Occipital lobe (tissue), 2 donors: ENCODE data around the gene RBM4B. TPM values are rescaled to one million over a fixed set of nuclear protein-coding genes. Genes with fewer than 3 reads are reported as not detected.
A peak's percentile ranks its signal among the peaks of the same experiment; 100 is the strongest.

ENCODE experiments used
- DNase-seq: peaks from one replicate; lab custom pipeline; 2025; lab: John Stamatoyannopoulos, UW
- total RNA-seq: library from RNA; depleted of rRNA; stranded (reverse); fragments of >200 nt; gene quantifications from one replicate; pipeline ENCODE4 v1.2.3, GENCODE V29; 2014

The RBM4B gene
- total RNA-seq, 1 donor from 2014 or later = 94.5 TPM

DNA sequence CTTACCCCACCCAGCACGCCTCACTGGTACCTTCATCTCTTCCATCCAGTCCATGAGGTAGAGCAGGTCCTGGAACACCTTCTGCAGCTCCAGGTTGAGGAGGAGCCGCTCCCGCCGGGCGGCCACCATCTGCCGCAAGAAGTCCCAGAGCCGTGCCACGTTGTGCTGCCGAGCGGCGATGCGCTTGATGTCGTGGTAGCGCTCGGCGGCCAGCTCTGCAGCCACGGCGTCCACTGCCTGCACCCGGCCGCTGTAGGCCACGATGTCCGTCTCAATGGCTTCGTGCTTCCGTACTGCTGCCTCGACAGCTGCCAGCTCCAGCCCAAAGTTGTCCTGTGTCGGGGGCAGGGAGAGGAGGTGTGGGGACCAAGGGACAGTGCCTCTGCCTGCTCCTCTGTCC is 29.8 kb upstream of the RBM4B start:
- DNase-seq = no peak

DNA sequence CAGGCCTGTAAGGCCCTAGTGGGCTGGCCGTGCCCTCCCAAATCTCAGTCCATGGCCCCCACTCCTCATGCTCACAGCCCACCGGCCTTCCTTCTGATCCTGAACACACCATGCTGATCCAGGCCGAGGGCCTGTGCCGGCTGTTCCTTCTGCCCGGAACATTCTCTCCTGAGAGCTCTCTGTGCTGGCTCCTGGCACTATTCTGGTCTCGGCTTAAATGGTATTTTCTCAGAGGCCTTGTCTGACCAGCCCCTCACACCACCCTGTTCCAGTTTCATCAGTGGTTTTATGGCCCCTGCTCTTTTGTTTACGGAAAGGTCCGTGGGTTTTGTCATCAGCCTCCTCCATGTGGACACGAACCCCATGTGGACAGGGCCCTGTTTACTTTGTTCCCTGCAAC is 29.3 kb upstream of the RBM4B start:
- DNase-seq = no peak

DNA sequence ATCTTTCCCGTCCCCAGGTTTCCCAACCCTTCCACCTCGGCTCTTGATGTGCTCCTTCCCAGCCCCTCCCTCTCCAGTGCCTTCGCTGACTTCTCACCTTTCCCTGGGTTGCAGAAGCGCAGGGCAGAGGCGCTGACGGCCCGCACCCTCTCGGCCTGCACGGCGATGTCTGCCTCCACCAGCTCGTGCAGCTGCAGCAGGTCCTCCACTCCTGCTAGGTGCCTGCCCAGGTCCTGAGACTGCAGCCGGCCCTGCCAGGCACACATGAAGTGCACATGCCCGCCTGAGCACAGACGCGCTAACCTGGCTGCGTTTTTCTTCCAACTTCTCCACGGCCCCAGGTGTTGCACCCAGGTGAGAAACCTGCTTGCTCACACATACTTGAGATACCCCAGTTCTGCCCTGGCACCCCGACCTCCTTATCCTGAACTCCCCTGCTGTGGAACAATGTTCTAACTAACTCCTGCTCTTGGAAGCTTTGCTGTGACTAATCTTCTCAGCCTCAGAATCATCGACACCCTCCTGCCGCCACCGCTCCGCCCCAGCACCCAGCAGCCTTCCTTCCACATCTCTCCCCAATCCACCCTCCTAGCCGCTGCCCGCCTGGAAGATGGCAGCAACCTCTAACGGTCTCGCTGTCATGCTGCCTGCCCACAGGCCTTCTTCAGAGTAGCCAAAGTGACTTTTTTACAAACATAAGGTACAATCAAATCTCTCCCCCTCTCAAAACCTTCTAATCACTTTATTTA is 28.1 kb upstream of the RBM4B start:
- DNase-seq = peak; percentile 38

DNA sequence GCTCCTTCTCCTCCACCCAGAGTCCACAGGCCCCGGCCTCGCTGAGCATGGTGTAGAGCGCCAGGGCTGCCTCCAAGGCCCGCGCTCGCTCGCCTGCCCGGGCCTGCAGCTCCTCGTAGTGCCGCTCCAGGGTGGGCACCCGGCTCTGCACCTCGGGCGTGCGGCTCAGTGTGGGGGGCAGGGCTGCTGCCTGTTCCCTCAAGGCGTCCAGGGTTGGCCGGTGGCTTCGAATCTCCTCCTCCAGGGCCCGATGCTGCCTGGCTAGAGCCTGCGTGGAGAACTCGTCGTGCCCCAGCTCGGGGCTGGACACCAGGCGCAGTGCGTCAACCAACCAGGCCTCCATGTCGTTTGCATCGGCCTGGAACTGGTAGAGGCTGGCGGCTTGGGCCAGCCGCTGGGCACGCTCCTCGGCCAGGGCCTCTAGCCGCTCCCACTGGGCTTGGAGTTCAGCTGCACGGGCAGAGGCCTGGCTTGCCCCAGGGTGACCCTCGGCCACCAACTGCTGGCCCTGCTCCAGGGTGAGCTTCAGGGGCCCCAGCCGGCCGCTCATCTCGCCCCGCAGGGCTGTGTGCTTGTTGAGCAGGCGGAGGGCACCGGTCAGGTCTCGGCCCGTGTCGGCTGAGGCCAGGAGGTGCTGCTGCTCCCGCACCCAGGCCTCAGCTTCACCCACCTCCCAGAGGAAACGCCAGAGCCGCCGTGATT is 27.1 kb upstream of the RBM4B start:
- no peak for DNase-seq

DNA sequence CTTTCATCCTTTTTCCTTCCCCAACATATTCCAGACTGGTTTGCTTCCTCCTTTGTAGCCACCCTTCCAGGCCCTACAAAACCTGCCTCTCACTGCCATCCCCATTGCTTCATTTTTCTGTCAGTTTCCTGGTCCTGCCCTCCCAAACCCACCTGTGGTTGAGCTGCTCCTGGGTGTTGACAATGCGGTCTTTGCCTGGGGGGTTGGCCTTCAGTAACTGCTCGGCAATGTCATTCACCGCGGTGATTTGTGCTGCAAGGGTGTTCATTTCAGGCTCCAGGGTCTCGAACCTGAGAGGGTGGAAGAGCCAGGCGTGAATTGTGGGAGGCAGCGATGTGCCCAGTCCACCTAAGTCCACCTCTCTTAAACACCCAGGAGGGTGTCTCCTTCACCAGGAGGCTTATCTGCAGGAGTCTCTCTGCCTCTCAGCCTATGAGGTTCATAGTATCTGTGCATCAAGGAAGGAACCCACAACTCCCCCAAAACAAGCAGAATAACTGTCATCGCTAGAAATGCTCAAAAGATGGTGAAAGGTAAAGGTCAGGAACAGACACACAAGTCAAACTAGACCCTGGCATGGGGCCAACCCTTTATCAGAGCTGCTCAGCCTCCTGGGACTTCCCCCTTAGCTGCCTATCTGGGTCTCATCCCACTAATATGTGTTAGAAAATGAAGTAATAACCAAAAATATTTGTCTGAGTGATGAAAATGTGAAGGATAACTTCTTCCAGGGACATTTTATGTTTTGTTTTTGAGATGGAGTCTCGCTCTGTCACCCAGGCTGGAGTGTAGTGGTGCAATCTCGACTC is 23.9 kb upstream of the RBM4B start:
- no peak for DNase-seq

DNA sequence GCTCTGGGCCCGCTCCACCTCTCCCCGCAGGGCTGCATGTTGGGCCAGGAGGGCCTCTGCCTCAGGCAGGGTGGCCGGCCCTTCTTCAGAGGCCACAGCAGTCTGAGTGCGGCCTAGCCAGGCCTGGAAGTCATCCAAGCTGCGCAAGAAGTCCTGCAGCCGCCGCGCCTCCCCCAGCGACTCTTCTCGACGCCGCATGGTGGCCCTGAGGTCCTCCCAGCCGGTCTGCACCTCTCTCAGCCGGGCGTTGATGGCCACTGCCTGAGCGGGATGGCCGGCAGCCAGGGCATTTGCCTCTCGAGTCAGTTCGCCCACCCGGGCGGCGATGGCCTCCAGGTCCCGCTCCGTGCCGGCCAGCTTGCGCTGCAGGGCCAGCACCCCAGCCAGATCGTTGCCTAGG is 23.1 kb upstream of the RBM4B start:
- DNase-seq = no peak

DNA sequence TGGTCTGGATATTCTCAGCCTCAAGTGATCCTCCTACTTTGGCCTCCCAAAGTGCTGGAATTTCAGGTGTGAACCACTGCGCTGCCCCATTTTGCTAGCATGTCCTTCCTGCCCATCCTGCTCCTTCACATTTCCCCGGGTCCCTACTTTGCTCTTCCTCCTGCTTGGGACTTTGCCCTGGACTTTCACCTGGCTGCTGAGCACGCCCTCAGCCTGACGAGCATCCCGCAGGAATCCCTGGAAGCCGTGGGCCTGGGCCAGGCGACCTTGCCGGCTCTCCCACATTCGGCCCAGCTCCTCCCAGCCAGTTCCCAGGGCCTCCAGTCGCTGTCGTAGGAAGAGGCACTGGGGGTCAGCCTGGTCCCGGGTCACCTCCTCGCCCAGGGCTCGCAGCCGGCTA is 22.6 kb upstream of the RBM4B start:
- no peak for DNase-seq

DNA sequence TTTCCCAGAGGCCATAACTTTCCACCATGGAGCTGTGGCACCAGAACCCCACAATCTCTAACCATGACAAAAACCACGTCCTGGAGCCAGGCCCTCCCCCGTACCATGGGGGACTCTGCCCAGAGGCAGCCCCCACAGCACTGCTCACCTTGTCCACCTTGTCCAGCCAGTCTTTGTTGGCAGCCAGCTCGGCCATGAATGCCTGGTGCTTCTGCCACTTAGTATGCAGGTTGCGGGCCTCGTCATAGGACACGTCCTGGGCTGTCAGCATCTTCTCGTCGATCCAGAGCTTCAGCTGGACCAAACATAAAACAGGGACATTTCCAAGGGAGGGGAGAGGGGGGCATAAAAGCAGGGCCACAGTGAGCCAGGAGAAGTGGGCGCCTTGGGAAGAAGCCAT is 20.8 kb upstream of the RBM4B start:
- DNase-seq = no peak

DNA sequence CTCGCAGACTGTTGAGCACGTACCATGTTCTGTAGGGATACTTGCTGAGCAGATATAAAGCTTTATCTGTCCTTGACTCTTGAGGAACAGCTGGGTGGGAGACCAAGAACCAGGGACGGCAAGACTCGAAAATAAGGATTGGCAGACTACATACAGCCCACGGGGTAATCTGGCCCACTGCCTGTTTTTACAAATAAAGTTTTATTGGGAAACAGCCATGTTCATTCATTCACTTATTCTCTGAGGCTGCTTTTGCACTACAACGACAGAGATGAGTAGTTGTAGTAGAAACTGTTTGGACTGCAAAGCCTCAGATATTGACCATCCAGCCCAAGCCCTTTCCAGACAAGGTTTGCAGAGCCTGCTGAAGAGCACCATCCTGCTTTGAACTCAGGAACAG is 20.3 kb upstream of the RBM4B start:
- DNase-seq = no peak

DNA sequence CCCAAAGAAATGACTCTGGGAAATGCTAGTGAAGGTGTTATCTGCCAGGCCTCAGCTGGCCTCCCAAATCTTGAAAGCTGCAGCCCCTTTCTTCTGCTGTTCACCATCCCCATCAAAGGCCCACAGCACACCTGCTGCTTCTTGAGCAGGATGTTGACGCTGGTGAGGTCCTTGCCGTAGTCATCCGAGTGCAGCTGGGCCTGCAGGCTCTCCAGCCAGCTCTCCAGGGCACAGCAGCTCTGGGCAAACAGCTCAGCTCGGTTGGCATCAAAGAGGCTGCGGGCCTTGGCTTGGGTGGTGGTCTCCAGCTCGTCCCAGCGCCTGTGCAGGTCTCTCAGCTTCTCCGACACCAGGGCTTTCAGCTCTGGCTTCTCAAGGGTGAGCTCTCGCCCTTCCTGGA is 18.5 kb upstream of the RBM4B start:
- DNase-seq = no peak

DNA sequence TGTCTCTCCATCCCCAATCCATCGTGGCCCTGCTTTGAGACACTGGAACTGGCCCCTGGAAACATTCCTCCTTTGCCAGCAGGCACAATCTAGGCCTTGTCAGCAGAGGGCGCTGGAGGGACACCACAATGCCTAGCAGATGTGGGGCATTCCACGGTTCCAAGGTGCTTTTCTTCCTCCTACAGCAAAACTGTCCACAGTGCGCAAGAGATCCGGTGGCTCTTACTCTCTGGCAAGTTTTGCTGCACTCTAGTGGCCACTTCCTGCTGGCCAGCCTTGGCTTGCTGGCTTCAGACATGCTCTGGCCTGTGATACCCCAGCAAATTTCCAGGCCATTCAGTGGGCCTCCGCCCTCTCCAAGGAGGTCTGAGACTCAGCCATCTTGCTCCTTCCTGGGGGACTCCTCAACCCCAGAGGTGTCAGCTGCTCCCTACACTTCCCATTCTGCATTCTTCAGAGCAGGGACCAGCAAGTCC is 17.1 kb upstream of the RBM4B start:
- peak; percentile 61 for DNase-seq

DNA sequence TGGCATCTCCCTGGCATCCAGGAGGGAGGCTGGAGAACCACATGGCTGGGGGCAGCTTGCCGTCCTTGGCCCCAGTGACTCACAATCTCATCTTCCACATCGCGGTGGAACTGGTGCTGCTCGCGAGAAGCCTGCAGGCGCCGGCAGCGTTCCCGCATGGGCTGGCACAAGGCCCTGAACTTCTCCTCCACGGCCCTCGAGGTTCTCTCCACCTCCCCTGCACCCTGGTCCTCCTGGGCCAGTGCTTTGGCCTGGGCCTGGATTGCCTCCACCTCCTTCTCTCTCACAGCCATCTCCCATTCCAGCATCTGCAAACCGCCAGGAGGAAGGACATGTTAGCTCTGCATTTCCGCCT is 16.3 kb upstream of the RBM4B start:
- DNase-seq = no peak

DNA sequence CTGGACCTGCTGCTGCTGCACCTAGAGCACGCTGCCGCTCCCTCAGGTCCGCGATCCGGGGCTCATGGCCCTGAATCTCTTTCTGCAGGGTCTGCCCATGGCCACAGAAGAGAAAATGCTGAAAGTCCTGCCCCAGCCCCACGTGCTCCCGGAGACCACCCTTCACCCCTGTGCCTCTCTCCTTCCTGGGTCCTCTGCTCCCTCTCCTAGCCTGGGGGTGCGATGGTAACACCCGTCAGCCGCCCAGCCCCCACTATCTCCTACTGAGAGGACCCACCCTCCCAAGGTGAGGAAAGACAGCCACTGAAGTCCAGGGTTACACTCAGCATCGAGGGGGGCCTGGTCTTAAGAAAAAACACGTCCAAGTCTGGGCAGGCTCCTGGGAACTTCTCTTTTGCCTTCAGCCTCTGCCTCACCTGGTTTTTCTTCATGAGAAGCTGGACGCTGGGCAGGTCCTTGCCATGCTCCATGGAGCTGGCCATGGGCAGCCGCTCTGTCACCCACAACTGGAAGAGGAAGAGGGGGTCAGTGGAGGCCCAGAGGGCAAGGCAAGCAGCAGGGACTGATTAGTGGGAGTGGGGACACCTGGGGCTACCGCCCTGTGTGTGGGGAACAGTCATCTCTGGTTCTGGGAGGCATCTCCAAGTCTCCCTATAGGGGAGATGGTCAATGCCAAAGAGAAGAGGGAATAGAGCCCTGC is 15.8 kb upstream of the RBM4B start:
- no peak for DNase-seq

DNA sequence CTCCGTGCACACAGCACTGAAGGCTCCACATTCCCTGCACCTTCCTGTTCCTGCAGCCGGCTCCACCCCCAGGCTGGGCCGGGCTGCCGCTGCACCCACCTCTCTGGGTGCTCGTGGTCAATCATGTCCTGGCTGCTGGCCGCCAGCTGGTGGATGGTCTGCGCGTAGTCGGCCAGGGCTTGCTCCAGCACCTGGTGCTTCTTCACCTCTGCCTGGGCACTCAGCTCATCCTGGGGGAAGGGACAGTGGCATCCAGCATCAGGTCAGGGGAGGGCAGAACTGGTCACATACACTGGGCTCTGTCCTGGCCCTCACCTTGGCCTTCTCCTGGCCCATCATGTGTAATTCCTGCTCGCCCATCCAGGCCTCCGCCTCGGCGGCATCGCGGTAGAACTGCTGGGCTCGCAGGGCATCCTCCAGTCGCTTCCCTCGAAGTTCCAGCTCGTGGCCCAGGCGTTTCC is 15.2 kb upstream of the RBM4B start:
- no peak for DNase-seq

DNA sequence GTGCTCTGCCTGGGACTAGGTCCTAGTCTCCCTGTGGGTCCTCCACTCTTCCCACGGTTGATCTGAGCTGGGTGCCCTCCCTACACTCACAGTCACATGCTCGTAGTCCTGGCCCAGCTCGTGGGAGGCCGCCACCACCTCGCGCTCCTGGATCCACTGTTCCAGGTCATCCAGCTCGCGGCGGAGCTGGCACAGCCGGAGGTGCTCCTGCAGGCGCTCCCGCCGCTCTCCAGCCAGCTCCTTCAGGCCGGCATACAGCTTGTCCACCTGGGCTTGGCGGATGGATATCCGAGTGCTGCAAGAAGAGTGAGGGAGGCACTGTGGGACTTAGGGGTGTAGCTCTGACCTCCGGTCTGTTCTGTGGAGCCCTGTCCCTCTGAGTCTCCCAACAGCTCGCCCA is 14.8 kb upstream of the RBM4B start:
- peak; percentile 24 for DNase-seq

DNA sequence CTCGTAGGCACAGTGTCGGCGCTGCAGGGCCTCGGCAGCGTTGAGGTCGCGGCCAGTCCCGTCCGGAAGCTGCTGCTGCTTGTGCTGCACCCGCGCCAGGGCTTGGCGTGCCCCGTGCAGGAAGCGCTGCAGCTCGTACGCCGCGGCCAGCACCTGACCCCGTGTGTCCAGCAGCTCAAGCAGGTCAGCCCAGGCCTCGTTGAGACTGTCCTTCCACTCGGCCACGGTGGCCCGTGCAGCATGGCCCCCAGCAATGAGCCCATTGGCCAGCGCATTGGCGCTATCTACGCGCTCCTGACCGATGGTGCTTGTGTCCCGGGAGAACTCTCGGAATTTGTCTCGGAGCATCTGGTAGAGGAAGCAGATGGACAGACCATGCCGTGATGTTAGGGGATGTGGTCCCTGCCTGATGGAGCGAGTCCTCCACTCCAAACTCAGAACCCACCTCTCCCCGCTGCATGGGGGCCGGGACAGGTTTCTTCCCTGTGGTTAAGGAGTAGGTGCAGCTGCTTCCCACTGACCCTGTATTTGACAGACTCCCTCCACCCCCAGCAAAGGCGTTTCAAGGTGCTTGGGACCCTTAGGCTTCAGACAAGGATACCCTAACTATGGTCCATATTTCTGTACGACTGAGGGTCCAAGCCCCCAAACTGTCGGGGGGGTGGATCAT is 13.8 kb upstream of the RBM4B start:
- no peak for DNase-seq

DNA sequence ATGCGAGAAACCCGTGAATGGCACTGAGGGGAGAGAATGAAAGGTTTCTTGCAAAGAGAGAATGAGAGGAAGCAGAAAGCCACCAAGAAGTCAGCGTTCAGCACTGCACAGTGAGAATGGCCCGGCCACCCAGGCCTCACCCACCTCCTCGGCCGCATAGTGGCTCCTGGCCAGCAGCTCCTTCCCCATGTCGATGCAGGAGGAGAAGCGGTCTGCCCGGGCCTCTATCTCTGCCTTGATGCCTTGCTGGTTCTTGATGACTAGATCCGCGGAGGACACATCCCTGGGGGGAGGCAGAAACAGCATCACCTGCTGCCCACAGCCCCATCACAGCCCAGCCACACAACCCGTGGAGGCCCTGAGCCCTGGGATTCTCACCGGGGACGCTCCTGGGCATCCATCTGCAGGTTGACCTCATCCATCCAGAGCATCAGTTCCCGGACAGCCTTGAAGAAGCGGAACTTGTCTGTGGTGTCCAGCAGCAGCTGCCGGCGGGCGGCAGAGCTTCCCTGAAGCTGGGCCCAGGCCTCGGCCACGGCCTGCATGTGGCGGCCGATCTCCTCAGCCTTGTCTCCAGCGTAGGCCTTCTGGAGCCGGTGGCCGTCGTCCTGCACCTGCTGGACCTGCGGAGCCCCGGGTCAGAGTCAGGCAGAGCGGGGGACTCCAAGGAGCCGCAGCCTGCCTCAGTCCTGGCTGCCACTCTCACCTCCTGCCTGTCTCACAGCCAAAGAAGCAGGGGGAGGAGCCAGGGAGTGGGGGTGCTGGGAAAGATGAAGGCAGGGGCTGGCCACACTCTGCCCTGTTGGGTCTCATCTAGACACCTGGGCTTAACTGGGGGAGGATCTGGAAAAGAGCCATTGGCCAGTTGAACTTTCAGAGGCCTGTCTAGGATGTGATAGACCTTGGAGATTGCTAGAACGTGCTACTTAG is 12.2 kb upstream of the RBM4B start:
- DNase-seq = no peak

DNA sequence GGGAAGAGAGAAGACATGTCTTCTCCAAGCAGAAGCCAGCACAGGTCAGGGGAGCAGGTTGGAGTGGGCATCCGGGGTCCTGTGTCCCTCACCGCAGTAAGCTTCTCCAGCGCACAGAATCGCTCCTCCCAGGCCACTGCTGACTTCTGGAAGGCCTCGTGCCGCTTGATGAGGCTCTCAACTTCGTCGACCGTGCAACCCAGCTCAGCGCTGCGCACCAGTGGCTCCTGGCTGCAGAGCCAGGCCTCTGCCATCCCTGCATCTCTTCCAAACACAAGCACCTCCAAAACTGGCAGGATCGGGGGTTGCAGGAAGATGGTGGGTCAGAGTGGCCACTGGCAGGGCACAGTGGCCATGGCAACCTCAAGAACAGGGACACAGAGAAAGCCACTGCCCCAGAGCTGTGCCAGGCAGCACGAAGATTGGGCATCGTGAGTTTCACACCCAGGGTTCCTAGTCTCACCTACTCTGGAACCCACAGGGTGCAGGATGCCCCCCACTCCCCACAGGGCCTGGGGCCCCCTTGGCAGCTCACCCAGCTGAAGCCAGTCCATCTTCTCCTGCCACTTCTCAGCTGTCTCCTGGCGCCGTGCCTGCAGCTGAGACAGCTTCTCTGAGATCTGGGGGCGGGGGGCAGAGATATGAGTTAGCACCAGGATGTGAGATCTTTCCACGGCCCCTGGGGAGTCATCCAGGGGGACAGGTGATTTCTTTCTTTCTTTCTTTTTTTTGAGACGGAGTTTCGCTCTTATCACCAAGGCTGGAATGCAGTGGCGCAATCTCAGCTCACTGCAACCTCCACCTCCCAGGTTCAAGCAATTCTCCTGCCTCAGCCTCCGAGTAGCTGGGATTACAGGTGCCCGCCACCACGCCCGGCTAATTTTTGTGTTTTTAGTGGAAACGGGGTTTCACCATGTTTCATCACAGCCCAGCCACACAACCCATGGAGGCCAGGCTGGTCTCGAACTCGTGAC is 11.2 kb upstream of the RBM4B start:
- no peak for DNase-seq

DNA sequence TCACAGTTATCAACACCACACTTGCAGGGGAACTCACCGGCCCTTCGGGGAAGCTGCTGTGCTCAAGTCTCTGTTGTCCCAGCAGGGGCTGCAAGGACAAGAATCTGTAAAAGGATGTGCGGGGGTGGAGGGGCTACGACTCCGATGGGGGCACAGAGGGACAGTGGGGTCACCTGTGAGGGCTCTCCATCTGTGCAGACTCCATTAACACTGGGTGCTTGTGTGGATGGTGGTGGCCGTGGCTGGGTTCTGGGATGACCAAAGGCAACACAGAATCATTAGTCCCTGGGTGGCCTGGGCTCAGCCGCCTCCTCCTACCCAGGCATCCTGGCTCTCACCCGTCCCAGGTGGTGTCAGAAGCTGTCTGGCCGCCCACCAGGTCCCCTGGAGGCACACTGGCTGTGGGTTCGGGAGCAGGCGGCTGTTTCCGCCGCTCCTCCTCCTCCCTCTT is 10.2 kb upstream of the RBM4B start:
- DNase-seq = no peak
